Right lobe of liver (tissue), 6 donors: ENCODE data around the gene PAM16. TPM values are rescaled to one million over a fixed set of nuclear protein-coding genes. Genes with fewer than 3 reads are reported as not detected.

Source experiments
- ATAC-seq, 4 donors: fragments of 200-7000 bp; cut with Tn5 transposase; one replicate each; pipeline ENCODE4 v1.9.1; 2020; ENCODE audit warnings: mild to moderate bottlenecking in 4 of 4, moderate library complexity in 4 of 4
- DNase-seq, 3 donors: peaks; one replicate each; pipeline ENCODE4 v3.0.0-alpha.2; 2020
- H3K27ac ChIP-seq, 3 donors: fragments of 200-600 bp; one replicate each; pipeline ENCODE4 v1.8.0; 2022
- H3K27me3 ChIP-seq, 2 donors: fragments of 200-600 bp; one replicate each; pipeline ENCODE4 v1.8.0; 2022
- H3K36me3 ChIP-seq, 4 donors: fragments of 200-600 bp; sonication (generic) in 1 of 4; one replicate each; pipeline versions ENCODE4 v1.5.1 to v1.8.0; 2017 to 2022; ENCODE audit warnings: control low read depth in 1 of 4
- H3K4me1 ChIP-seq, 4 donors: fragments of 200-600 bp; sonication (generic) in 1 of 4; one replicate each; pipeline versions ENCODE4 v1.5.1 to v1.8.0; 2017 to 2022; ENCODE audit warnings: control low read depth in 1 of 4
- H3K4me3 ChIP-seq, 3 donors: fragments of 200-600 bp; one replicate each; pipeline ENCODE4 v1.8.0; 2022
- H3K9me3 ChIP-seq, 4 donors: fragments of 200-600 bp; sonication (generic) in 1 of 4; one replicate each; pipeline versions ENCODE4 v1.5.1 to v1.8.0; 2017 to 2022; ENCODE audit warnings: control low read depth in 1 of 4
- POLR2A ChIP-seq: fragments of 450-650 bp; IDR thresholded peaks from one replicate; pipeline ENCODE4 v1.6.1; 2017; ENCODE audit warnings: antibody characterized with exemption, mild to moderate bottlenecking
- WGBS: methylation state at CpG from one replicate; pipeline ENCODE4 v1.1.6; 2018; ENCODE audit warnings: low coverage, low lambda C conversion rate; ENCODE audit not compliant: insufficient coverage; ENCODE audit errors: missing lambda C conversion rate; 5-methylcytosine and 5-hydroxymethylcytosine counted together
- intact Hi-C, 2 donors: fragments of 100-400 bp; cut with DNase I; formaldehyde crosslinking; loops; one replicate each; pipeline versions ENCODE4 v1.11.2 to v1.14.1; 2022
- total RNA-seq, 6 experiments: library from RNA; depleted of rRNA in 2 of 6; stranded (reverse); fragments of >200 nt in 2 of 6; fragmentation: NEBNext Ultra II Directional in 3 of 6; extraction: Animal tissue kit (Norgen Biotek cat#: 25700) in 3 of 6; gene quantifications; one replicate each; pipeline versions ENCODE4 v1.1.0 to v1.2.4, GENCODE V29; 2016 to 2023
- TF ChIP-seq, protein P1 (sequence below), 4 donors: fragments of 200-600 bp in 3 of 4; fragments of 450-650 bp in 1 of 4; IDR thresholded peaks; one replicate each; pipeline versions ENCODE4 v1.5.1 to v1.8.0; 2016 to 2022; ENCODE audit warnings: antibody characterized with exemption in 4 of 4, mild to moderate bottlenecking in 2 of 4
- donor health status: DM: no; HTN: yes; CAD: no.
- donor health status: DM: no; HTN: no; CAD: no.
- donor health status: DM: no; HTN: no; CAD: no.
- donor health status: DM: no; HTN: yes; CAD: no.
- donor health status: DM: no; HTN: yes; CAD: no.

The PAM16 gene
- total RNA-seq, 6 experiments from 2014 or later: 27.9 to 45.9 (median 32.8) TPM

DNA sequence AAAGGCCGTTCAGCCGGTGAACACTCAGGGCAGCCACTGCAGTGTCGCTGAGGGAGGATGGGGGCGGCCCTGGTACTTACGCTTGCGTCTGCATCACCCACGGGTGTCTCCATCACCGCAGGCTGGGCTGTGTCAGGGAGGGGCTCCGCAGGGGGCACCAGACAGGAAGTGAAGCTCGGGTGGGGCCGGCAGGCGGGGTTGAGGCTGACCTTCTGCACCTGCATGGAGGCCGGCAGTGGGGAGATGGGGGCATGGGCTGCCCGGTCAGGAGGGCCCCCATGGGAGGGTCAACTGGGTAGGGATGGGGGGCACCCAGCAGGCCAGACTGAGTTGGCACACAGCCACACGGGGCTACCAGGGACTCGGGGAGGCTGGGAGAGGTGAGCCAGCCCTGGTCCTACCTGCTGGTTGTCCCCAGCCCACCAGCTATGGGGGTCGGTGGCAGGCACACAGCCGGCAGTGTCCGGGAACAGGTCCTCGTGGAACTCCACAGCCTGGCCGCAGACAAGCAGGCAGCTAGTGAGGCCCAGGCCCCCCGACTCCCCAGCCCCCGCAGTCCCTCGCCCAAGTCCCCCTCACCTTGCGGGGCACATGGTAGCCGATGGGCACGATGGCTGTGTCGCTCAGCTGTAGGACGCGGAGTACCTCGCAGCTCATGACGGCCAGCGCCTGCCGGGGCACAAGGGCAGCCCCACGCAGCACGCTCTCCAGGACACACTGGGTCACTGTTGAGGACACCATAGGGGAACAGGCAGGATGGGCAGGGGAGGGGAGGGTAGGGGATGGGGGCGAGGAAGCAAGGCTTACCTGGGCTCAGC, 13.3 kb upstream of the PAM16 start:
- H3K4me1 ChIP-seq: peaks cover 0 to 14% (median 5%) of the 10 kb centered on the region in 4 donors
- no peak for ATAC-seq
- H3K4me3 ChIP-seq: no peak overlapping the region
- no peaks in the 10 kb centered on the region for H3K9me3 ChIP-seq
- WGBS: 80% methylated on average over 2 of the region's 37 CpGs
- DNase-seq: no peak
- no peaks in the 10 kb centered on the region for H3K36me3 ChIP-seq
- intact Hi-C loops: no loop called here
- TF ChIP-seq, protein P1, sequence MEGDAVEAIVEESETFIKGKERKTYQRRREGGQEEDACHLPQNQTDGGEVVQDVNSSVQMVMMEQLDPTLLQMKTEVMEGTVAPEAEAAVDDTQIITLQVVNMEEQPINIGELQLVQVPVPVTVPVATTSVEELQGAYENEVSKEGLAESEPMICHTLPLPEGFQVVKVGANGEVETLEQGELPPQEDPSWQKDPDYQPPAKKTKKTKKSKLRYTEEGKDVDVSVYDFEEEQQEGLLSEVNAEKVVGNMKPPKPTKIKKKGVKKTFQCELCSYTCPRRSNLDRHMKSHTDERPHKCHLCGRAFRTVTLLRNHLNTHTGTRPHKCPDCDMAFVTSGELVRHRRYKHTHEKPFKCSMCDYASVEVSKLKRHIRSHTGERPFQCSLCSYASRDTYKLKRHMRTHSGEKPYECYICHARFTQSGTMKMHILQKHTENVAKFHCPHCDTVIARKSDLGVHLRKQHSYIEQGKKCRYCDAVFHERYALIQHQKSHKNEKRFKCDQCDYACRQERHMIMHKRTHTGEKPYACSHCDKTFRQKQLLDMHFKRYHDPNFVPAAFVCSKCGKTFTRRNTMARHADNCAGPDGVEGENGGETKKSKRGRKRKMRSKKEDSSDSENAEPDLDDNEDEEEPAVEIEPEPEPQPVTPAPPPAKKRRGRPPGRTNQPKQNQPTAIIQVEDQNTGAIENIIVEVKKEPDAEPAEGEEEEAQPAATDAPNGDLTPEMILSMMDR (IDR thresholded peaks at IDR 0.05): no peak
- no peak for TF ChIP-seq POLR2A
- no peaks in the 10 kb centered on the region for H3K27me3 ChIP-seq
- no peak overlapping the region for H3K27ac ChIP-seq

DNA sequence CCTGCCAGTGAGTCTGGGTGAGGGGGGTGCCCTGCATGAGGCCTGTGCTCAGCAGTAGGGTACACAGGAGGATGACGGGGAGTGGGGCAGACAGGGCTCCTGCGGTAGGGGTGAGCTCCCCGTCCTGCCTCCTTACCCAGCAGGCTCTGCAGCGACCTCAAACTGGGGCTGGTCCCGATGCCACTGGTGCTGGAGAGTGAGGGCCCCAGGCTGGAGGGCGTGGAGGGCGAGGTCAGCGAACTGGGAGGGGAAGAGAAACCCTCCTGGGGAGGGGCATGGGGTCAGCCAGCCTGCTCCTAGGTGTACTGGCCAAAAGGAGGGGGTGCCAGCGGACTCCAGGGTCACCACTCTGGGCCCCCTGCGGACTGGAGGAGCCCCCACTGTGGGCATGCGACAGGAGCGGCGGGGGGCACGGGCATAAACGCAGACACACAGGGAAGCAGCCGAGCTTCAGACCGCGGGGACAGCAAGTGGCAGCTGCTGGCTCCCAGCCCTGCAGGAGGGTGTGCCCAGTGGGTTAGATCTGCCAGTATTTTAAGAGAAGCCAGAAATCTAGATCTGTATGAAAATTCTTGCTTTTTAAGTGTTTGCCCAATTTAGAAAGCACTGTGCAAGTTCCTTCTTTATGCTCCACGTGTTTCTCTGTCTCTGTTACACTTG, 11.5 kb upstream of the PAM16 start:
- TF ChIP-seq, protein P1 (IDR thresholded peaks at IDR 0.05): no peak
- no peak for TF ChIP-seq POLR2A
- Histone ChIP-seq H3K4me1 (no peaks in the 10 kb centered on the region), H3K27me3 (no peaks in the 10 kb centered on the region), H3K4me3 (no peak overlapping the region), H3K27ac (no peak overlapping the region), H3K9me3 (no peaks in the 10 kb centered on the region), H3K36me3 (peaks cover 0 to 4% (median 0%) of the 10 kb centered on the region in 4 donors)
- DNase-seq (no peak), ATAC-seq (no peak)
- 73% methylated on average over 2 of the region's 19 CpGs for WGBS
- intact Hi-C loops: no loop called here

DNA sequence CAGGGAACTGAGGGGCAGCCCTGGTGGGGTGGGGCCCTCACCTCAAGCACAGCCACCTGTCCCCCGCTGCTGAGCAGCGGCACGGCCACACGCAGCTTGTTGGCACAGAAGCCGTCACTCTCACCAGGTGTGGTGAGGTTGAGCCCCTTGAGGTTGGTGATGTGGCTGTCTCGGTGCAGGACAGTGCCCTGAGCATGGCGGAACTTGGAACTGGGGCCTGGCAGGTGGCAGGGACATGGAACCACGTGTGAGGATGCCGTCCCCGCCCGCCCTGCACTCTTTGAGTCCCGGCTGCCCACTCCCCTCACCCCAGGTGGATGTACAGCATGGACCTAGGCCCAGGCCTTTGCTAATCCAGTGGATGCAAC, 10.8 kb upstream of the PAM16 start:
- H3K4me1 ChIP-seq: no peaks in the 10 kb centered on the region
- no peaks in the 10 kb centered on the region for H3K27me3 ChIP-seq
- no CpG with 5 or more reads among the region's 12 CpGs for WGBS
- H3K36me3 ChIP-seq: peaks cover 0 to 4% (median 0%) of the 10 kb centered on the region in 4 donors
- DNase-seq: no peak
- no peaks in the 10 kb centered on the region for H3K9me3 ChIP-seq
- H3K4me3 ChIP-seq: no peak overlapping the region
- no peak overlapping the region for H3K27ac ChIP-seq
- intact Hi-C loops: loop anchor here in 1 of 2 donors (2.0 kb wide), 1 partner anchor 41 kb away; no protein-coding TSS in a partner anchor
- no peak for TF ChIP-seq POLR2A
- TF ChIP-seq, protein P1 (IDR thresholded peaks at IDR 0.05): no peak
- no peak for ATAC-seq

DNA sequence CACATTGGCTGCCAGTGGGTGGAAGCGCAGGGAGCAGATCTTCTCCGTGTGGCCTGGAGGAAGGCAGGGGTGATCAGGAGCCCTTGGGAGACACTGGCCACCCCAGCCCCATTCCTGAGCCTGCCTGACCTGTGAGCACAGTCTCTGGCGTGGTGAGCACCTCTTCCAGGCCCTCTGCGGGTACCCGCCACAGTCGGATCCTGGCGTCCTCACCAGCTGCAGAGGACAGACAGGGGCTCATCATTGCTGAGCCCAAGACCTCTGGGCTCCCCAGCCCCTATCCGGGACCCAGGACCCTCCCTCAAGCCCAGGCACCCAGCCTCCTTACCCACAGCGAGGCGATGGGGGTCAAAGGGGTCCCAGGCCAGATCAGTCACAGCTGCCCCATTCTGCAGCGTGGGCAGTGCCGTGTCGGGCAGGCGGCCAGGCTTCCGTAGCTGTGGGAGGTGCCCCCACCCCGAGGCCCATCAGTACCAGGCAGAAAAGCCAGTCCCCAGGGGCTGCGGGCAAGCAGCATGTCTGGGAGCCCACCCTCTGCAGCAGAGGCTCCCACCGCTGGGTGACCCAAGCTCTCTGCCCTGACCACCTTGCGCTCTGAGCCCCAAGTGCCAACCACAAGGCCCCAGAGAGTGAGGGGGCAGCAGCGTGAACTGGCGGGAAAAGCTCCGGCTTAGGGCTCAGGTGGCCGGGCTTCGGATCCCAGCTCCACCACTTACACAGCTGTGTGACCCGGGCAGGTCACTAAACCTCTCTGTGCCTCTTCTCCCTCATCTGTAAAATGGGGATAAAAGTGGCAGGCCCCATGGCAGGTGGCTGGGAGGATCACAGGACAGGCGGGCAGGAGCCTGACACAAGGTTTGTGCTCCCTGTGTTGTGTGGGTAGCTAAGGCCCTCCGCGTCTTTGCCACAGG, 10.2 kb upstream of the PAM16 start:
- TF ChIP-seq, protein P1 (IDR thresholded peaks at IDR 0.05): no peak
- no peak for TF ChIP-seq POLR2A
- no peaks in the 10 kb centered on the region for H3K27me3 ChIP-seq
- DNase-seq: no peak
- H3K36me3 ChIP-seq: peaks cover 0 to 4% (median 0%) of the 10 kb centered on the region in 4 donors
- ATAC-seq: no peak
- H3K9me3 ChIP-seq: no peaks in the 10 kb centered on the region
- intact Hi-C loops: loop anchor here in 1 of 2 donors (2.0 kb wide), 1 partner anchor 42 kb away; no protein-coding TSS in a partner anchor
- H3K4me3 ChIP-seq: no peak overlapping the region
- no peak overlapping the region for H3K27ac ChIP-seq
- no CpG with 5 or more reads among the region's 28 CpGs for WGBS
- H3K4me1 ChIP-seq: no peaks in the 10 kb centered on the region
